HG03039 (cell line): ENCODE results near the gene PRSS56.
"Not testable (repeated sequence)": the region's sequence is repeated elsewhere in the genome, so short reads cannot be mapped to it uniquely, and the experiment has no call there.

Source experiments
- ATAC-seq: cut with Tn5 transposase; IDR thresholded peaks from one replicate; pipeline ENCODE4 v1.9.1; 2021; ENCODE audit warnings: mild to moderate bottlenecking, moderate library complexity; ENCODE audit not compliant: unreplicated experiment

The PRSS56 gene

DNA sequence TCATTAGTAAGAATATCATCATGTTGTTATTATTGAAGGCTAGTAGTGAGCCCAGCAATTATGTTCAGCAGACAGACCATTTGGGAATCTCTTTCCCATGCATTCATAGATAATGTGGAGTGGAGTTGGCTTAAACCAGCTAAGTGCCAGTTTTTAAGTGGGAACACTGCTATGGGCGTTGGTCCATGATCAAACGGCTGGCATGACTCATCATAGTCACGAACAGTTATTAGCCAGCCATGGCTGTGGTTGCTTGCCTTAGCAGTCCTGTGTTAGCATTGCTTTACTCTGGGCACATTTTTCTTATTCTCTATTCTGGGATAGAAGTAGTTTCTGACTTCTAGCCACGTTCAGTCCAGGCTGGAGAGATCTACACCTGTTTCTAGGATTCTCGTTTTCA is 48.0 kb downstream of the PRSS56 start:
- no peak for ATAC-seq

DNA sequence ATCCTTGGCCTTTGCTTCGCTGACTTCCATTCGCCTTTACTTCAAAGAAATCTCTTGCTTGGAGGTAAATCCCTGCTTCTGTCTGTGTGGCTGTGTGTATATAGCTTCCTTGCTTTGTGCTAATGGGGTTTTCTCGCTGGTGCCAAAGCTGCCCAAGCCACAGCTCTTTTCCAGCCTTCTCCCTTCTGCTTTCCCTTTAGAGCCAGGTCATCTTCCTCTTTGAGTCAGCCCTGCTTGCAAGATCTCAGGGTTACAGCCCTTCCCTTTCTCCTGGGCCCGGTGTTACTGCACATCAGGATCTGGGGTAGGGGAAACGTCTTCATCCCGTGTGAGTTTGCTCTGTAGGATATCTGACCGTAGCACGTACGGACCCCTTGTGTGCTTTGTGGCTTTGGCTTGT is 49.4 kb downstream of the PRSS56 start:
- no peak for ATAC-seq

DNA sequence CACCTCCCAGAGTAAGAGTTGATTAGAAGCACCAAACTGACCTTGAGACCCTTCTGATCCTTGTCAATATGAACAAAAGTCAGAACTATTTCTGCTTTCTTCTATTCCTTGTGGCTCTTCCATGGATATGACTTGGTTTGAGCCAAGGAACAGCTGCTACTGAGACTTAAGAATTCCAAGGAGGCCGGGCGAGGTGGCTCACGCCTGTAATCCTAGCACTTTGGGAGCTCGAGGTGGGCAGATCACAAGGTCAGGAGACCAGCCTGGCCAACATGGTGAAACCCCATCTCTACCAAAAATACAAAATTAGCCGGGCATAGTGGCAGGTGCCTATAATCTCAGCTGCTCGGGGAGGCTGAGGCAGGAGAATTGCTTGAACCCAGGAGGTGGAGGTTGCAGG is 50.3 kb downstream of the PRSS56 start:
- ATAC-seq = not testable (repeated sequence)

DNA sequence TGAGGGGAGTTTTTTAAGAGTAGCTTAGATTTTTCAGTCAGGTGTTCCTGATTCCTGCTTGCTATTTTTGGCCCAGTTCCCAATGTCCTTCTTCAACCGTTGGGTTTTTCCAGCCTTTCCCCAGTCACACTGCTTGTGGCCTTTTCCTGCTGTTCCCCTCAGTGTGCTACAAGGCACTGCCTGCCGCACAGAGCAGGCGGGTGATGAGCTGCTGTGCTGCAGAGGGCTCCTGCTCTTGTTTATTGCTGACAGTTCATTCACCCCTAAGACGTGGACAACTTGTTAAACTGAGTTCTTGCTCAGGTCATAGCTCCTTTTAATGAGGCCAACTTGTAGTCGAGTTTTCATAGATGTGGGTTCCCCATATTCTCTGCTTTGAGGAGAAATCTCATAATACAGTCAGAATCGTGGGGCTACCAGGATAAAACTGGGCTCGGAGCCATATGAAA is 50.9 kb downstream of the PRSS56 start:
- no peak for ATAC-seq

DNA sequence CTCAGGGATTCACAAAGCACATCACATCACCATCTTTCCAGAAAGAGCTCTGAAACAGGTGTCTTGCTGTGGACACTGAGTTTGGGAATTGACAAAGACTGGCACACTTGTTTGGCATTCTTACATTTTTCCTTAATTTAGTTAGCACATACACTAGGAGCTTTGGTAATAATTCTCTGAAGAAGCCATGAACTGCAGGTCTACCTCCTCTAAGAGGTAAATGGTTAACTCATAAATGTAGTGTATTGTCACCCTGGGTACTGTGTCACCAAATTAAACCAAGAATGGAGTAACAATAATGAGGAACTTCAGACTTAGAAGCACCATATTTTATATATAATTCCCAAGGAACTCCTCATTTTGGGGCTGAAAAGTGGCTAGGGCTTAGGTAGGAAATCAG is 52.9 kb downstream of the PRSS56 start:
- ATAC-seq = no peak

DNA sequence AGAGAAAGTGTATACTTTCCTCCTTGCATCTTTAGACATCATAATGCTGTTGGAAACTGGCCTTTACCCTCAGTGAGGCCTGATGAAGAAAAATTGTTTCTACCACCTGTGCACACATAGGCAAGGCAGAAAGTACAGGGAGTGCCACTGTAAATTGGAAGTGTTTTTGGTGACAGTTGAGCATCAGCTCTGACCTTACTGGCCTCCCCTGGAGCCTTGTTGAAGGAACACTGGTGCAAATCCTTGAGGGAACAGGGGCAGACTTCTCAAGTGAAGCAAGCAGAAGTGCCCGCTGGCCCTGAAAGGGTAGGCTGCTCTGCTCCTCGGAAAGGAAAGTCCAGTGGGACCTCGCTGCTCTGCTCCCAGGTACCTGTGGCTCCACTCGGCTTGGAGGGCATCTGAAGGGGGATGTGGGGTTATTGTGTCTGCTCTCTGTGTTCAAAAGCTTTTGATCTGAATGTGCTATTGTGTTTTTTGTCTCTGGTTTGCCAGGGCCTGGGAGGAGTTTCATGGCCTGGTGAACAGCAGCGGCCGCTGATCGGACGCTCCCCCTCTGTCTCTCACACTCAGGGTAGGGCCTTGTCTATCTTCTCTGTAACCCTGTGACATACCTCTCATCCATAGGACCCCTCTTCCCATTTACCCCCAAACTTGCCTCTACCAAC is 53.7 kb downstream of the PRSS56 start:
- no peak for ATAC-seq

DNA sequence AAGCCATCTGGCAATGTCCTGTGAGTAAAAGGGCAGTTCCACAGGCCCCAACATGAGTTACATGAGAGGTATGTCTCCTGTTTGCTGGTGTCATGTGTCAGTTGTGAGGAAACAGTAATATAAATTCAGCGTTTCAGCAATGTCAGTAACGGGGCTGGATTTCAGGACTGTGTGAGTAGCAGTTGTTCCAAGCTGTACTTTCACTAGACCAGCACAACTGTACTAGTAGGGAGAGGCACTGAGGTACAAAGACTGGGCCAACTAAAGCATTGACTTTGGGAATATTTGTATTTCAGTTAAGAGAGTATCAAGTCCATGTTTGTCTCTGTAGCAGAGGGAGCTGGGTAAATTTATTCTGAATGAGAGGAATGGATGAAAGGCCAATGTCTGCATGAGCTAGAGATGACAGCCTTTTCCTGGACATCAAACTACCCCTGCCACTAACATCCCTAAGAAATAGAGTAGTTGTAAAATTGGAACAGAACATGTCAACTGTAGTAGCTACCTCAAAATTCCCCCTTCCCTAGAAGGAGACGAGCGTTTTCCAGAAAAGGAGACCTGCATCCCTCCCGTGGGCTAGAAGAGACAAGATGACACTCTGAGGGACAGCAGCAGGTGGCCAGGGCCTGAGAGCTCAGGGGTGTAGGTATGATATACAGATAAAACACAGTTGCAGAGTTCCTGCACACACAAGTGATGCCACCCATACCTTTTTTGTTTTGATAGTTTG is 54.7 kb downstream of the PRSS56 start:
- no peak for ATAC-seq
